Measurements from ENCODE around the gene TBC1D4. TPM values are rescaled to one million over a fixed set of nuclear protein-coding genes. Genes with fewer than 3 reads are reported as not detected.
"Not testable (repeated sequence)": the region's sequence is repeated elsewhere in the genome, so short reads cannot be mapped to it uniquely, and the experiment has no call there.

Gene TBC1D4
- total RNA-seq, 1 donor from 2014 or later: 9.5 TPM

GRCh38 chr13:75329723-75330122 lies 152.2 kb downstream of the TBC1D4 start:
- peak; percentile 49 for DNase-seq (ENCODE audit: low spot score)

GRCh38 chr13:75329097-75329496 lies 152.9 kb downstream of the TBC1D4 start:
- ATAC-seq: no peak
- no peak for DNase-seq (ENCODE audit: low spot score)

More at GRCh38 chr13:75329723-75330122, 152.2 kb downstream of the TBC1D4 start:
- ATAC-seq: peak; percentile 95

DNA sequence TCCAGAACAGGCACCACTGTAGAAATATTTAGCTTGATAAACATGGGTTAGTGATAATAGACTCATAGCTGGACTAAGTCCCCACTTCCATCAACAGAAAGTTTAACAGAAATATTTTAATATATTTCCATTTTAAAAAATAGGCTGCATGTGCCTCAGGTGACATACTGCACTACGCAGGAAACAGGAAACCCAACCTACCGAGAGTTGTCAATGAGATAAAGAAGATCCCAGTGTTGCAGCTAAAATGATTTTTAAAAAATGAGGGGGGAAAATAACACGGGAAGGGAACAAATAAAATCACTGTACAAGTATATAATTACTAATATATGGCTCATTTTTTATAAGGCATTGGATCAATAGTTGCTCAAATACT lies 154.8 kb downstream of the TBC1D4 start:
- DNase-seq (ENCODE audit: low spot score): no peak

GRCh38 chr13:75326173-75327134 lies 155.5 kb downstream of the TBC1D4 start:
- no peak for DNase-seq (ENCODE audit: low spot score)
- ATAC-seq: peak; percentile 30

More for the DNA sequence above, 154.8 kb downstream of the TBC1D4 start:
- ATAC-seq: no peak

GRCh38 chr13:75325711-75326110 lies 156.3 kb downstream of the TBC1D4 start:
- ATAC-seq: no peak
- no peak for DNase-seq (ENCODE audit: low spot score)

GRCh38 chr13:75324413-75324940 lies 157.5 kb downstream of the TBC1D4 start:
- DNase-seq (ENCODE audit: low spot score): no peak
- no peak for ATAC-seq

DNA sequence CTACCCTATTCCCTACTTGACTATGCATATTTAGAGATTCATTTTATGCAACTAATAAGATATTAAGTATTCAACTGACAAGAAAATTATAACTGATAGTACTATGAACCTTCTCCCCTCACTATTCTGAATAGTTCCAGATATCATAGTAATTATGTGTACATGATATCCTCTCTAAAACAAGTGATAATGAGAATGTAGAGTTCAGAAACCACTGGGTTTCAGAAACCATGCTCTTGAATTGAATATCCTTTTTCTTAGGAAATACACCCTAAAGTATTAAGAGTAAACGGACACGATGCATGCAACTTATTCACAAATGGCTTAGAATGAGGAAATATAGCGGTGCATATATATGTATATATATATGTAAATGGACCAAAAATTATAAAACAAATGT lies 160.9 kb downstream of the TBC1D4 start:
- DNase-seq (ENCODE audit: low spot score): no peak
- no peak for ATAC-seq

DNA sequence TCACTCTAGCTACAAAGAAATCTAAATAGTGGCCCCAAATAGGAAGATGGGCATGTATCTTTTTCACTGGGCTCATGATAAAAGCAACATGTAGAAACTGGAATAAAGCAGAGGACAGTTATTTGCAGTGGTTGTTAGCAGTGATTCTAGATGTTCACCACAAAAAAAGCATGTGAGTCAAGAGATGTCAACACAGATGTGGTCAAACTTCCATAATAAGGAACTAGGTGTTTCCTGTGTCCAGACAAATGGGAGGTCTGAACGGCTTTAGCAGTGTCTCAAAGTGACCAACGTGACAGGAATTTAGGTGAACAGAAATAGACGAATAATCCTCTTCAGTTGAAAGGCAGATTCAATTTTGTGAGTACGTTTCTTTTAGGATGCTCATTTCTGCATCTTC lies 162.7 kb downstream of the TBC1D4 start:
- ATAC-seq: no peak
- DNase-seq (ENCODE audit: low spot score): no peak

- DNase-seq (ENCODE audit: low spot score) (no peak), ATAC-seq (no peak)
Measured at GRCh38 chr13:75318138-75318833, 163.7 kb downstream of the TBC1D4 start.

- DNase-seq (ENCODE audit: low spot score): no peak
- no peak for ATAC-seq
Measured at GRCh38 chr13:75316427-75316826, 165.5 kb downstream of the TBC1D4 start.

GRCh38 chr13:75312884-75313520 lies 169.0 kb downstream of the TBC1D4 start:
- no peak for ATAC-seq

DNA sequence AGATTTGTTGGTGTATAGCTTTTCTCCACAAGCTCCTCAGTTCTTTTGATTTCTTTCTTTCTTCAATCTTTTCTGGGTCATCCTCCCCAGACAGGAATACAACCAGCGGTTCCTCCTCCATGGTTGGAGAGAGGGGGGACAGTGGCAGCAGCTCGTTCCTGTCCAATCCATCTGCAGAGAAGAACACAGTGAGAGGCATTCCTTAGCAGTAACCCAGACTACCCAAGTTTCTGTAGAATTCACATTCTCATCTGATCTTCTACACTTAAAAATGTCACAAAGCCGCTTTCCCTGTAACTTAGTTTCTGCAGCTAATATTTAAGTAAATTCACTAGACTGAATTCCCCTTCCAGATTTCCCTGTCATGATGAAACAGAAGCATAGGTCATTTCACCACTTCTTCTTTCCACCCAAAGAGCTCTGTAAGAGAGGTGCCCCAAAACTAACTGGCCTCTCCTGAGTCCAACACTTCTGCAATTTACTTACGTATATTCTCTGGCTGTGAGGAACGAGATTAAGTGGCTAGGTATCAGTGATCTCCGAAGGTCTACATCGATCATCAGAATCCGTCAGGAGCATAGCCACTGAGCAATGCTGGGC lies 171.9 kb downstream of the TBC1D4 start:
- DNase-seq (ENCODE audit: low spot score) (no peak), ATAC-seq (no peak)

More at GRCh38 chr13:75312884-75313520, 169.0 kb downstream of the TBC1D4 start:
- no peak for DNase-seq (ENCODE audit: low spot score)

GRCh38 chr13:75308222-75308621 lies 173.7 kb downstream of the TBC1D4 start:
- DNase-seq (ENCODE audit: low spot score): no peak
- no peak for ATAC-seq

DNA sequence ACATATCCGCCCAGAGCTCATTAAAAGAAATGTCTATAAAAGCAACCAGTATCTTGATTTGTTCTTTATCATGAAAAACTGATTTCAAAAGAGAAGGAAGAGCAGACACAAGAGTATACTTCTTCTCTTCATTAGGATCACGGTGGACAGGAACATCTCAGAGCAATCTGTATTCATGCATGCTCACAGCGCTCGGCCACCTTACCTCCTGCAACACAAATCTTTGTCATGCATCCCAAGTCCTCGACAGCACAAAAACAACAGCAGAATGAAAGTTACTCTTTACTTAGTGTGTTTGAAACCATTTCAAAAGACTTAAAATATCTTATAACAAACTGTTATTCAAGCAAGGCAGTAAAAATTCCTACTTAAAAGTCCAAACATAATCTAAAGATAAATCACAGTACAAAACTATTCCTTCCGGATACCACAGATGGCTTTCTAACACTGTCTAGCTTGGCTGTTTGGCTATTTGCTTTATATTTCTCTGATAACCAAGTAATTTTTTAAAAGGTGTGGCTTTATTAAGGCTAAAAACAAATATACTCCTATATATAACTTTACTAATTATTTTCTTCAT lies 174.5 kb downstream of the TBC1D4 start:
- DNase-seq (ENCODE audit: low spot score): no peak
- no peak for ATAC-seq

DNA sequence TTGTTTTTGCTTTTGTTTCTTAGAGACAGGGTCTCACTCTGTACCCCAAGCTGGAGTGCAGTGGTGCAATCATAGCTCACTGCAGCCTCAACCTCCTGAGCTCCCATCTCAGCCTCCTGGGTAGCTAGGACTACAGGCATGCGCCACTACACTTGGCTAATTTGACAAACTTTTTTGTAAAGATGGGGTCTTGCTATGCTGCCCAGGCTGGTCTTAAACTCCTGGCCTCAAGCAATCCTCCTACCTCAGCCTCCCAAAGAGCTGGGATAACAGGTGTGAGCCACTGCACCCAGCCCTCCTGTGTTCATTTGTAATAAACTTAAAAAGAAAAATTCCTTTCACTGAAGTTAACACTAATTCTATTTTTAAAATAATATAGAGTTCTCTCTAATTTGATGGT lies 175.0 kb downstream of the TBC1D4 start:
- not testable (repeated sequence) for ATAC-seq

DNA sequence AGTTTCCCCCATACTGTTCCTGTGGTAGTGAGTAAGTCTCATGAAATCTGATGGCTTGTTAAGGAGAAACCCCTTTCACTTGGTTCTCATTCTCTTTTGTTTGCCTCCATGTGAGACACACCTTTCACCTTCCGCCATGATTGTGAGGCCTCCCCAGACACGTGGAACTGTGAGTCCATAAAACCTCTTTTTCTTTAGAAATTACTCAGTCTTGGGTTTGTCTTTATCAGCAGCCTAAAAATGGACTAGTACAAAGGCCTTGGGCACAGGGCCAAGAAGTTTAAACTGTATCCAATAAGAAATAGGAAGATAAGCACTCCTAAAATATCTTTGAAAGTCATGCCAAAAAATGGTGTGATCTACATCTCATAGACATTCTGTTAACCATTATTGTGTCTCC lies 176.9 kb downstream of the TBC1D4 start:
- DNase-seq (ENCODE audit: low spot score) (no peak), ATAC-seq (no peak)

More for the DNA sequence above, 175.0 kb downstream of the TBC1D4 start:
- DNase-seq (ENCODE audit: low spot score): not testable (repeated sequence)

GRCh38 chr13:75303263-75303662 lies 178.7 kb downstream of the TBC1D4 start:
- DNase-seq (ENCODE audit: low spot score) (no peak), ATAC-seq (peak; percentile 71)

- no peak for DNase-seq (ENCODE audit: low spot score)
- ATAC-seq: peak; percentile 77
Measured at GRCh38 chr13:75302071-75302698, 179.8 kb downstream of the TBC1D4 start.

- no peak for ATAC-seq
- no peak for DNase-seq (ENCODE audit: low spot score)
Measured at GRCh38 chr13:75299913-75300862, 181.8 kb downstream of the TBC1D4 start.

Measured in left lobe of liver (tissue), 2 donors.